ENCODE measurements around the gene RBFOX1. TPM values are rescaled to one million over a fixed set of nuclear protein-coding genes. Genes with fewer than 3 reads are reported as not detected.

Gene RBFOX1
- total and polyA plus RNA-seq, 2 donors (not counting 1 experiment from before 2014, with no cell fraction given) = not detected

GRCh38 chr16:7362231-7362630 lies 29.6 kb downstream of the RBFOX1 start:
- no peak overlapping the region for H3K4me3 ChIP-seq (ENCODE audit: control extremely low read depth in 1 of 5, extremely low read depth in 1 of 5, insufficient read depth in 1 of 5, low read depth in 2 of 5, low read length in 4 of 5)
- H3K4me2 ChIP-seq (replicated peaks; ENCODE audit: low read depth, low read length, poor library complexity, severe bottlenecking) = no peak overlapping the region
- Mint-ChIP-seq H3K4me3 (no peak overlapping the region), H3K27ac (no peak overlapping the region), H3K4me1 (no peaks in the 10 kb centered on the region), H3K27me3 (no peaks in the 10 kb centered on the region), H3K9me3 (ENCODE audit: insufficient read depth) (peaks cover 2% of the 10 kb centered on the region)
- H3K9me3 ChIP-seq (ENCODE audit: control extremely low read depth in 1 of 3, control insufficient read depth in 2 of 3, insufficient read depth in 1 of 3, low read length in 2 of 3) = peaks cover 0 to 9% (median 5%) of the 10 kb centered on the region in 3 donors
- no peak overlapping the region for H3K27ac ChIP-seq (ENCODE audit: low read length in 2 of 2)
- H3K4me1 ChIP-seq (ENCODE audit: control insufficient read depth in 2 of 2, insufficient read depth in 2 of 2, low read length in 2 of 2) = no peaks in the 10 kb centered on the region
- ATAC-seq (ENCODE audit: low read depth) (no peak), DNase-seq (no peak)
- H3K36me3 ChIP-seq (replicated peaks in 1 of 2; ENCODE audit: control extremely low read depth in 1 of 2, control insufficient read depth in 1 of 2, extremely low read depth in 1 of 2, insufficient read depth in 2 of 2, low read length in 1 of 2) = no peaks in the 10 kb centered on the region
- ChIA-PET CTCF (no interaction called here), POLR2A (no interaction called here)
- H3K27me3 ChIP-seq (replicated peaks in 1 of 4; ENCODE audit: control extremely low read depth in 1 of 4, control insufficient read depth in 3 of 4, insufficient read depth in 4 of 4, low read length in 3 of 4) = no peaks in the 10 kb centered on the region
- no peaks in the 10 kb centered on the region for H3K79me2 ChIP-seq (ENCODE audit: control insufficient read depth, insufficient read depth, low read length)
- H2AFZ ChIP-seq (ENCODE audit: insufficient read depth, low read depth, low read length, poor library complexity, severe bottlenecking) = no peak overlapping the region
- WGBS (ENCODE audit: insufficient coverage) = over 99% methylated on average over 6 of the region's 6 CpGs
- TF ChIP-seq EZH2 (IDR thresholded peaks at IDR 0.05; ENCODE audit: borderline replicate concordance, insufficient read depth, low read depth, low read length, poor library complexity, severe bottlenecking) (no peak), CTCF (IDR thresholded peaks at IDR 0.05) (no peak)
- no peak overlapping the region for H3K9ac ChIP-seq (ENCODE audit: low read length)
- H4K20me1 ChIP-seq (ENCODE audit: control insufficient read depth, insufficient read depth, low read length, poor library complexity, severe bottlenecking) = no peaks in the 10 kb centered on the region
- intact Hi-C loops (cut with micrococcal nuclease) = no loop called here

GRCh38 chr16:7363422-7364417 lies 31.1 kb downstream of the RBFOX1 start:
- ChIA-PET CTCF (no interaction called here), POLR2A (no interaction called here)
- Histone ChIP-seq H3K4me2 (replicated peaks; ENCODE audit: low read depth, low read length, poor library complexity, severe bottlenecking) (no peak overlapping the region), H2AFZ (ENCODE audit: insufficient read depth, low read depth, low read length, poor library complexity, severe bottlenecking) (no peak overlapping the region), H4K20me1 (ENCODE audit: control insufficient read depth, insufficient read depth, low read length, poor library complexity, severe bottlenecking) (no peaks in the 10 kb centered on the region), H3K9ac (ENCODE audit: low read length) (no peak overlapping the region), H3K4me1 (ENCODE audit: control insufficient read depth in 2 of 2, insufficient read depth in 2 of 2, low read length in 2 of 2) (no peaks in the 10 kb centered on the region), H3K9me3 (ENCODE audit: control extremely low read depth in 1 of 3, control insufficient read depth in 2 of 3, insufficient read depth in 1 of 3, low read length in 2 of 3) (peaks cover 0 to 11% (median 5%) of the 10 kb centered on the region in 3 donors), H3K27ac (ENCODE audit: low read length in 2 of 2) (no peak overlapping the region), H3K79me2 (ENCODE audit: control insufficient read depth, insufficient read depth, low read length) (no peaks in the 10 kb centered on the region), H3K27me3 (replicated peaks in 1 of 4; ENCODE audit: control extremely low read depth in 1 of 4, control insufficient read depth in 3 of 4, insufficient read depth in 4 of 4, low read length in 3 of 4) (no peaks in the 10 kb centered on the region), H3K4me3 (ENCODE audit: control extremely low read depth in 1 of 5, extremely low read depth in 1 of 5, insufficient read depth in 1 of 5, low read depth in 2 of 5, low read length in 4 of 5) (no peak overlapping the region), H3K36me3 (replicated peaks in 1 of 2; ENCODE audit: control extremely low read depth in 1 of 2, control insufficient read depth in 1 of 2, extremely low read depth in 1 of 2, insufficient read depth in 2 of 2, low read length in 1 of 2) (no peaks in the 10 kb centered on the region)
- H3K4me1 Mint-ChIP-seq = no peaks in the 10 kb centered on the region
- ATAC-seq (ENCODE audit: low read depth) = no peak
- H3K27me3 Mint-ChIP-seq = no peaks in the 10 kb centered on the region
- peaks cover 5% of the 10 kb centered on the region for H3K9me3 Mint-ChIP-seq (ENCODE audit: insufficient read depth)
- no peak overlapping the region for H3K27ac Mint-ChIP-seq
- H3K4me3 Mint-ChIP-seq = no peak overlapping the region
- no peak for DNase-seq
- intact Hi-C loops (cut with micrococcal nuclease) = no loop called here
- no peak for TF ChIP-seq EZH2 (IDR thresholded peaks at IDR 0.05; ENCODE audit: borderline replicate concordance, insufficient read depth, low read depth, low read length, poor library complexity, severe bottlenecking)
- TF ChIP-seq CTCF (IDR thresholded peaks at IDR 0.05) = no peak
- WGBS (ENCODE audit: insufficient coverage) = 38% methylated on average over 12 of the region's 18 CpGs
